Bronchial epithelial cell (primary cell): ENCODE results near the gene CAMK4. TPM values are rescaled to one million over a fixed set of nuclear protein-coding genes. Genes with fewer than 3 reads are reported as not detected.

ENCODE experiments used
- DNase-seq: peaks from one replicate; pipeline ENCODE4 v3.0.0-alpha.2; 2010; ENCODE audit warnings: low read depth
- FAIRE-seq: peaks from 2 replicates; lab custom pipeline; 2011; peaks lifted over from hg19 to GRCh38; lab: Jason Lieb, UNC
- H3K27me3 ChIP-seq: 2 replicates; pipeline ENCODE4 v1.5.1; 2011; ENCODE audit warnings: low read length; ENCODE audit not compliant: control insufficient read depth, insufficient read depth
- H3K36me3 ChIP-seq: 2 replicates; pipeline ENCODE4 v1.5.1; 2011; ENCODE audit warnings: low read length; ENCODE audit not compliant: control insufficient read depth, insufficient read depth
- H3K4me3 ChIP-seq: 2 replicates; pipeline ENCODE4 v1.5.1; 2011; ENCODE audit warnings: mild to moderate bottlenecking, low read depth, low read length, control low read depth
- total RNA-seq: library from RNA; depleted of rRNA; stranded (reverse); fragments of >200 nt; gene quantifications from 2 replicates; pipeline ENCODE4 v1.2.1, GENCODE V29; 2014
- TF ChIP-seq, protein P1 (sequence below): IDR thresholded peaks from 2 replicates; pipeline ENCODE4 v1.5.1; 2011; ENCODE audit warnings: mild to moderate bottlenecking, moderate library complexity, low read length, control low read depth, inconsistent platforms; ENCODE audit not compliant: insufficient read depth, severe bottlenecking

Gene CAMK4
- total RNA-seq, 1 donor from 2014 or later, result 0.26 TPM

GRCh38 chr5:111282798-111283197 is 58.6 kb downstream of the CAMK4 start:
- TF ChIP-seq, protein P1, sequence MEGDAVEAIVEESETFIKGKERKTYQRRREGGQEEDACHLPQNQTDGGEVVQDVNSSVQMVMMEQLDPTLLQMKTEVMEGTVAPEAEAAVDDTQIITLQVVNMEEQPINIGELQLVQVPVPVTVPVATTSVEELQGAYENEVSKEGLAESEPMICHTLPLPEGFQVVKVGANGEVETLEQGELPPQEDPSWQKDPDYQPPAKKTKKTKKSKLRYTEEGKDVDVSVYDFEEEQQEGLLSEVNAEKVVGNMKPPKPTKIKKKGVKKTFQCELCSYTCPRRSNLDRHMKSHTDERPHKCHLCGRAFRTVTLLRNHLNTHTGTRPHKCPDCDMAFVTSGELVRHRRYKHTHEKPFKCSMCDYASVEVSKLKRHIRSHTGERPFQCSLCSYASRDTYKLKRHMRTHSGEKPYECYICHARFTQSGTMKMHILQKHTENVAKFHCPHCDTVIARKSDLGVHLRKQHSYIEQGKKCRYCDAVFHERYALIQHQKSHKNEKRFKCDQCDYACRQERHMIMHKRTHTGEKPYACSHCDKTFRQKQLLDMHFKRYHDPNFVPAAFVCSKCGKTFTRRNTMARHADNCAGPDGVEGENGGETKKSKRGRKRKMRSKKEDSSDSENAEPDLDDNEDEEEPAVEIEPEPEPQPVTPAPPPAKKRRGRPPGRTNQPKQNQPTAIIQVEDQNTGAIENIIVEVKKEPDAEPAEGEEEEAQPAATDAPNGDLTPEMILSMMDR, result no peak
- no peaks in the 10 kb centered on the region for H3K27me3 ChIP-seq
- no peak for FAIRE-seq
- no peaks in the 10 kb centered on the region for H3K36me3 ChIP-seq
- H3K4me3 ChIP-seq, result no peak overlapping the region
- no peak for DNase-seq

DNA sequence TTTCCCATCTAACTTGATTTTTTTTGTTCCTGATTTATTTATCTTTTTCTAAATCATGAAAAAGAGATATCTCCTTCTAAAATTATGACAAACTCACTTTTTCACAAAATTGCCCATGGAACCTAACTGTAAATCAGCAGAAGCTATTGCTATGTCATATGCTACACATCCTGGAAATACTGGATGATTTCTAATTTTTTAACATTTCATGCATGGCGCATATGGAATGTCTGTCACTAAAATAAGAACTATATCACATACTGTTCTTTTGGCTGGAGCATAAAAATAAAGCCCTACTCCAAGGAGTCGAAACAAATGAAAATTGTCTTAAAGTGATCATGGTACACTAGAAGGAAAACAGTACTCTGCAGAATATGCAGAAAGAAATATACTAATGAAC is 60.6 kb downstream of the CAMK4 start:
- H3K36me3 ChIP-seq, result no peaks in the 10 kb centered on the region
- no peak for DNase-seq
- TF ChIP-seq, protein P1, result no peak
- H3K4me3 ChIP-seq, result no peak overlapping the region
- H3K27me3 ChIP-seq, result no peaks in the 10 kb centered on the region
- no peak for FAIRE-seq

DNA sequence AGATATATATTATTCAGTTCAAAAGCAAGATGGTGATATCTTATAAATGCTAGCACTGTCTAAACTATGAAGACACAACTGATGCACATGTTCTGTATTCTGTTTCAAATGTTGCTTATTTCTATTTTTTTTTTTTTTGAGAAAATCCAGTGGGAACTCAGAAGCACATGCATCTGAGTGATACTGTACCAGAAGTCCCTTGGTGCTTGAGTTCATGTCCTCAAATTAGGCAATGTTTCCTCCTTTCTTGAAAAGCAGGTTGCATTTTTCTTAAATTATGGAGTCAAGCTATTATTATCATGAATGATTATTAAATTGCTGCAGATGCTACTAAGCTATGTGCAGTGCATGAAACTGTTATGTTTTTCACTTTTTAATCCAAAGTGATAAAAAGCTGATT is 70.4 kb downstream of the CAMK4 start:
- DNase-seq (no peak), FAIRE-seq (no peak)
- H3K4me3 ChIP-seq, result no peak overlapping the region
- no peaks in the 10 kb centered on the region for H3K27me3 ChIP-seq
- TF ChIP-seq, protein P1, result no peak
- H3K36me3 ChIP-seq, result no peaks in the 10 kb centered on the region

- no peaks in the 10 kb centered on the region for H3K36me3 ChIP-seq
- no peak for FAIRE-seq
- TF ChIP-seq, protein P1, result no peak
These were observed 71.5 kb downstream of the CAMK4 start for GRCh38 chr5:111295649-111296048.

DNA sequence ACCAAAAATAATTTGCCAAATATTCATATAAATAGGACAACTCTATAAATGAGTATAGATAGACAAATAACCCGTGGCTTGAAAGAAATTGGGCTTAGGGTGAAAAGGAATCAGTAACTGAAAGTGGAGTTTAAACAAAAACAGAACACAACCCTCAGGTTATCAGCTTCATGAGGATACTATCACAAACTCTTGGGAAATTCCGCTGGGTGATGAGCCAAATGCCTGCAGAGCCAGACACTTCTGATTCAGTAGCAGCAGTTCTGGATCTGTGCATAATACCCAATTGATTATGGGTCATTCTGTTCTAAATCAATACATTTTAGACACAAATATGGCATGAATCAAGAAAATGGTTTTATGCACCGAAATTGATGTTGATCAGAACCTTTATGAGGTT is 72.4 kb downstream of the CAMK4 start:
- no peaks in the 10 kb centered on the region for H3K36me3 ChIP-seq
- H3K4me3 ChIP-seq, result no peak overlapping the region
- H3K27me3 ChIP-seq, result no peaks in the 10 kb centered on the region
- TF ChIP-seq, protein P1, result no peak
- FAIRE-seq, result no peak
- DNase-seq, result no peak

More at GRCh38 chr5:111295649-111296048, 71.5 kb downstream of the CAMK4 start:
- Histone ChIP-seq H3K27me3 (no peaks in the 10 kb centered on the region), H3K4me3 (no peak overlapping the region)
- no peak for DNase-seq

- TF ChIP-seq, protein P1, result no peak
- H3K4me3 ChIP-seq, result no peak overlapping the region
- no peaks in the 10 kb centered on the region for H3K27me3 ChIP-seq
- no peaks in the 10 kb centered on the region for H3K36me3 ChIP-seq
- FAIRE-seq (no peak), DNase-seq (no peak)
These were observed 74.9 kb downstream of the CAMK4 start for GRCh38 chr5:111299067-111299481.
